Stomach (tissue), 9 donors: Measurements from ENCODE around the gene TBC1D16. TPM values are rescaled to one million over a fixed set of nuclear protein-coding genes. Genes with fewer than 3 reads are reported as not detected.
A peak's percentile ranks its signal among the peaks of the same experiment; 100 is the strongest.

ENCODE experiments used
- DNase-seq, 2 donors: peaks; one replicate each; pipeline versions ENCODE4 v3.0.0 to v3.0.0-alpha.2; 2013 to 2019
- H3K27ac ChIP-seq, 5 donors: fragments of 200-600 bp in 4 of 5; sonication (generic) in 4 of 5; one replicate each; pipeline ENCODE4 v1.5.1; 2013 to 2019; ENCODE audit warnings: mild to moderate bottlenecking in 1 of 5, moderate library complexity in 1 of 5
- H3K27me3 ChIP-seq, 3 donors: fragments of 200-600 bp; sonication (generic); one replicate each; pipeline ENCODE4 v1.5.1; 2017 to 2019; ENCODE audit warnings: mixed run types in 1 of 3
- H3K36me3 ChIP-seq, 4 donors: fragments of 200-600 bp; sonication (generic); 1 replicate in 3 of 4; 2 replicates in 1 of 4; pipeline ENCODE4 v1.5.1; 2016 to 2019
- H3K4me1 ChIP-seq, 4 donors: fragments of 200-600 bp; sonication (generic); one replicate each; pipeline ENCODE4 v1.5.1; 2016 to 2019
- H3K4me3 ChIP-seq, 4 donors: fragments of 200-600 bp; sonication (generic) in 3 of 4; one replicate each; pipeline ENCODE4 v1.5.1; 2016 to 2019; ENCODE audit warnings: mild to moderate bottlenecking in 1 of 4
- H3K9me3 ChIP-seq, 4 donors: fragments of 200-600 bp; sonication (generic); one replicate each; pipeline ENCODE4 v1.5.1; 2016 to 2019
- EP300 ChIP-seq: sonication (generic); formaldehyde crosslinking; IDR thresholded peaks from one replicate; pipeline ENCODE4 v1.6.1; 2017; ENCODE audit warnings: antibody characterized with exemption
- POLR2A ChIP-seq, 4 donors: fragments of 450-650 bp; IDR thresholded peaks; one replicate each; pipeline ENCODE4 v1.6.1; 2016; ENCODE audit warnings: antibody characterized with exemption in 4 of 4, control low read depth in 2 of 4, mild to moderate bottlenecking in 1 of 4, moderate library complexity in 1 of 4
- POLR2AphosphoS5 ChIP-seq, 3 donors: sonication (generic); formaldehyde crosslinking; IDR thresholded peaks; one replicate each; pipeline ENCODE4 v1.6.1; 2016; ENCODE audit warnings: antibody characterized with exemption in 3 of 3
- WGBS, 5 donors: extraction: QIAGEN DNeasy Blood & Tissue Kit in 3 of 5; methylation state at CpG; one replicate each; pipeline versions ENCODE4 v1.1.5 to v1.1.7; 2013 to 2018; 5-methylcytosine and 5-hydroxymethylcytosine counted together
- intact Hi-C: fragments of 100-400 bp; cut with DNase I; formaldehyde crosslinking; loops from one replicate; pipeline ENCODE4 v1.15.1; 2023; ENCODE audit warnings: low total_unique reads
- polyA plus RNA-seq, 3 donors: library from polyadenylated mRNA; stranded (reverse); fragments of 200-250 nt; gene quantifications; one replicate each; pipeline ENCODE4 v1.2.3, GENCODE V29; 2013
- total RNA-seq, 5 donors: library from RNA; depleted of rRNA; stranded (reverse); fragments of >200 nt; gene quantifications; one replicate each; pipeline versions ENCODE4 v1.1.0 to v1.2.3, GENCODE V29; 2014 to 2016
- TF ChIP-seq, protein P1 (sequence below), 7 experiments: fragments of 450-650 bp in 4 of 7; fragments of 200-600 bp in 3 of 7; sonication (generic) in 3 of 7; IDR thresholded peaks; one replicate each; pipeline ENCODE4 v1.5.1; 2016 to 2019; ENCODE audit warnings: antibody characterized with exemption in 7 of 7, control low read depth in 2 of 7, mild to moderate bottlenecking in 1 of 7
- donor health status: healthy with polysubstance abuse.
- donor health status: Bipolar disorder and iron deficiency.
- donor health status: healthy.

The TBC1D16 gene
- total and polyA plus RNA-seq, 8 donors = 3.0 to 22.2 (median 16.8) TPM

DNA sequence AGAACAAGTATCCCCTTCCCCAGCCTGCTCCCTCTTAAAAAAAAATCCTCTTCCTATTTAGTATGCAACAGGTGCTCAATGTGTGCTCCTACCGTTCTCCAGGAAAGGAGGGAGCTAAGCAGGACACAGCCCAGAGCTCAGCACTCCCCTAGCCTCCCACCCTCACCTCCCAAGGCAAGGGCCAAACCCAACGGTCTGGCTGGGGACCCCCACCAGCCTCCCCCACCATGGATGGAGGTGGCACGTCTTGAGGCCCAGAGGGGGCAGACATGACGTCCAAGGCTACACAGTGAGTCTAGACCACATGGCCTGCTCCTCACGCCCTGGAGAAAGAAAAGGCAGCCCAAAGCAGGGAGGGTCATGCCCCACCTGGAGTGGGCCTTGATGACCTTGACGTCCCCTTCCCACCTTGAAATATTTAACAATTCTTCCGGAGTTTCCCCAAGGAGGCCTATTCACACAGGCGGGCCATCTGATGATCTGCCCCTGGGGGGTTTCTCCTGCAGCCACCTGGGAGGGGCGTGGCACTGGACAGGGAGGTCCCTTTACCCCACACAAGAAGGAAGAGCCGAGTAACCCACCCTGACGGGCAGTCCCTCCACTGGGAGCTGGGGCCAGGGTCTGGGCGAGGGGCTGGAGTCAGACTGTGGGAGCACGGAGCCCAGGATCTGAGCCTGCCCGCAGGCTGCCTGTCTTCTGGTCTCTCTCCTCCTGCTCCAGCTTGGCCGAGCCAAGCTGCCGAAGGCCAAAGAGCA, 107.0 kb downstream of the TBC1D16 start:
- Histone ChIP-seq H3K27ac (no peak overlapping the region), H3K9me3 (no peaks in the 10 kb centered on the region), H3K27me3 (peaks cover 0 to 96% (median 44%) of the 10 kb centered on the region in 3 donors), H3K4me3 (no peak overlapping the region), H3K36me3 (no peaks in the 10 kb centered on the region), H3K4me1 (peaks cover 41 to 77% (median 63%) of the 10 kb centered on the region in 4 donors)
- WGBS, 5 donors = 82 to 92% (median 89%) methylated on average over 13 to 16 of the region's 16 CpGs
- intact Hi-C loops = no loop called here
- TF ChIP-seq EP300 (no peak), POLR2A (IDR thresholded peaks at IDR 0.05) (no peak), POLR2AphosphoS5 (IDR thresholded peaks at IDR 0.05) (no peak)
- TF ChIP-seq, protein P1, sequence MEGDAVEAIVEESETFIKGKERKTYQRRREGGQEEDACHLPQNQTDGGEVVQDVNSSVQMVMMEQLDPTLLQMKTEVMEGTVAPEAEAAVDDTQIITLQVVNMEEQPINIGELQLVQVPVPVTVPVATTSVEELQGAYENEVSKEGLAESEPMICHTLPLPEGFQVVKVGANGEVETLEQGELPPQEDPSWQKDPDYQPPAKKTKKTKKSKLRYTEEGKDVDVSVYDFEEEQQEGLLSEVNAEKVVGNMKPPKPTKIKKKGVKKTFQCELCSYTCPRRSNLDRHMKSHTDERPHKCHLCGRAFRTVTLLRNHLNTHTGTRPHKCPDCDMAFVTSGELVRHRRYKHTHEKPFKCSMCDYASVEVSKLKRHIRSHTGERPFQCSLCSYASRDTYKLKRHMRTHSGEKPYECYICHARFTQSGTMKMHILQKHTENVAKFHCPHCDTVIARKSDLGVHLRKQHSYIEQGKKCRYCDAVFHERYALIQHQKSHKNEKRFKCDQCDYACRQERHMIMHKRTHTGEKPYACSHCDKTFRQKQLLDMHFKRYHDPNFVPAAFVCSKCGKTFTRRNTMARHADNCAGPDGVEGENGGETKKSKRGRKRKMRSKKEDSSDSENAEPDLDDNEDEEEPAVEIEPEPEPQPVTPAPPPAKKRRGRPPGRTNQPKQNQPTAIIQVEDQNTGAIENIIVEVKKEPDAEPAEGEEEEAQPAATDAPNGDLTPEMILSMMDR (IDR thresholded peaks at IDR 0.05) = no peak
- DNase-seq = no peak

DNA sequence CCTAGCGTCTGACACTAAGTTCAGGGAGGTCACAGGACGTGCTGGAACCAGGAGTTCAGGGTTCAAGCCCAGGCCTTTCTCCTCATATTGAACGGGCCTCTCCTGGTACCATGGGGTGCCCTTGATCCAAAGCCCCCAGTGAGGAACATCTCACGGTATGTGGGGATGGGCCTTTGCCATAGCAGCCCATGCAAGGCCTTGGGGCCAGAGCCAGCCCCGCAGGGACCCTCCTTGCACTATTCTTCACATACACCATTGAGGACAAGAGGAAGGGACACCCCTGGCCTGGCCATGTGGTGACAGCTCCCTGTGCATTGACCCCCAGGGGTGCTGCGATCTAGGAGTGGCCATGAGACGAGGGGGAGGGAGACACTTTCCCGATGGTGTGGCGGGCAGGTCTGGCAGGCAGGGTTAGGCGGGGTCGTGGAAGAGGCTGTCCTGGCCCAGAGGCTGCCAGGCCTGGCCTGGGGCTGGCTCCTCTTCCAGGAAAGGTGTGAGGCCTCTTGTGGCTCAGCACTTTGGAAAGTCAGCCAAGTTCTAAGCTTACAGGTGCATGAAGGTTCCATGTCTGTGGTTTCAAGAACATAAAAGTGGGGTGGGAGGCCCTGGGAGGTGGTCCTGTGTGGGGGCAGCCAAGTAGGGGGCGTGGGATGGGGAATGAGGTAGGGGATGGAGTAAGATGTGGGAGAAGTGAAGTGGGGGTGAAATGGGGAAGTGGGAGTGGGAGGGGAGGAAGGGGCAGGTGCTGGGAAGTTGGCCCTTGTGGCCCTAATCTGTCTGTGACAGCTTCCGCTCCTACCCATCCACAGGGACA, 107.8 kb downstream of the TBC1D16 start:
- no peaks in the 10 kb centered on the region for H3K9me3 ChIP-seq
- 56 to 78% (median 68%) methylated on average over 9 to 13 of the region's 13 CpGs for whole genome bisulfite sequencing, 5 donors
- H3K4me1 ChIP-seq = peaks cover 36 to 70% (median 58%) of the 10 kb centered on the region in 4 donors
- no peak overlapping the region for H3K4me3 ChIP-seq
- H3K27me3 ChIP-seq = peaks cover 0 to 93% (median 44%) of the 10 kb centered on the region in 3 donors
- no peaks in the 10 kb centered on the region for H3K36me3 ChIP-seq
- intact Hi-C loops = no loop called here
- DNase-seq = no peak
- TF ChIP-seq POLR2AphosphoS5 (IDR thresholded peaks at IDR 0.05) (no peak), POLR2A (IDR thresholded peaks at IDR 0.05) (no peak), EP300 (no peak)
- TF ChIP-seq, protein P1 (IDR thresholded peaks at IDR 0.05) = no peak
- no peak overlapping the region for H3K27ac ChIP-seq

DNA sequence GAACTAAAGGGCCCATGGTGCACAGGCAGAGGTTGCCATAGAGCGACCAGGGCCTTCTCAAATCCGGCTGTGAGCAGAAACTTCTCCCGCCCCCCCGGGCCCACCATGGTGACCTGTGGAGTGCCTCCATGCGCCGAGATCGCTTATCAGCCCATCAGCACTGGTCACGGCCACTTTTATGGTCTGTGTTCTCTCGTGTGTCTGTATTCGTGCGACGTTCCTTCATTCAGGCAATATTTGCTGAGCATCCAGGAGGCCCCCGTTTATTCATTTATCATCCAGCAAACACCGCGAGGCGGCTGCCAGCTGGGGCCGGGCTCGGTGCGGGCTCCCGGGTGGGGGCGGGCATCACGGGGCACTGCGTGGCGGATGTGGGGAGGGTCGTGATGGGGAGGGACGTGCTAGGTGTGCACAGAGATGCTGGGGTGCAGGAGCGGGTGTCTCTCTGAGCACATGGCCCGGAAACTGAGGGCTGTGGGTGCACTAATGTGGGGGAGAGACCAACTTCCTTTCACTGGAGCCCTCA, 108.5 kb downstream of the TBC1D16 start:
- intact Hi-C loops = no loop called here

More for the DNA sequence above, 108.5 kb downstream of the TBC1D16 start:
- TF ChIP-seq, protein P1 (IDR thresholded peaks at IDR 0.05) = no peak
- TF ChIP-seq POLR2A (IDR thresholded peaks at IDR 0.05) (no peak), EP300 (no peak), POLR2AphosphoS5 (IDR thresholded peaks at IDR 0.05) (no peak)
- DNase-seq = peak in 1 of 2 donors; percentile 69
- H3K4me3 ChIP-seq = no peak overlapping the region
- H3K27ac ChIP-seq = peak overlapping the region in 1 of 5 donors; percentile 63
- peaks cover 36 to 72% (median 60%) of the 10 kb centered on the region in 4 donors for H3K4me1 ChIP-seq
- peaks cover 0 to 92% (median 46%) of the 10 kb centered on the region in 3 donors for H3K27me3 ChIP-seq
- 40 to 49% (median 45%) methylated on average over 28 of the region's 28 CpGs for WGBS, 5 donors
- no peaks in the 10 kb centered on the region for H3K9me3 ChIP-seq
- H3K36me3 ChIP-seq = no peaks in the 10 kb centered on the region
